Measurements from ENCODE around the gene RPL9. TPM values are rescaled to one million over a fixed set of nuclear protein-coding genes. Genes with fewer than 3 reads are reported as not detected.
A peak's percentile ranks its signal among the peaks of the same experiment; 100 is the strongest.

RPL9 gene
- total and polyA plus RNA-seq, 2 experiments from 2014 or later = 2,522 to 4,044 TPM

- TF ChIP-seq POLR2AphosphoS5 (IDR thresholded peaks at IDR 0.05; ENCODE audit: low read depth) = no peak
- TF ChIP-seq NANOG (IDR thresholded peaks at IDR 0.05; ENCODE audit: borderline replicate concordance) = no peak
- TF ChIP-seq EZH2phosphoT487 (IDR thresholded peaks at IDR 0.05; ENCODE audit: unreplicated experiment) = no peak
- TF ChIP-seq JUNB (IDR thresholded peaks at IDR 0.05; ENCODE audit: unreplicated experiment) = no peak
- TF ChIP-seq ZNF114 (CRISPR knock-in tag; IDR thresholded peaks at IDR 0.05) = no peak
- TF ChIP-seq EZH2 (IDR thresholded peaks at IDR 0.05; ENCODE audit: low read depth, unreplicated experiment) = no peak
- no peak for TF ChIP-seq ZNF462 (CRISPR knock-in tag; IDR thresholded peaks at IDR 0.05)
- no peak for TF ChIP-seq ETS1 (IDR thresholded peaks at IDR 0.05)
- DNase-seq (ENCODE audit: low spot score) = no peak
- no peaks in the 10 kb centered on the region for H3K27me3 ChIP-seq (ENCODE audit: insufficient read depth)
- peak overlapping the region; percentile 39; the same call in 1 of the 2 replicates for H3K27ac Mint-ChIP-seq
- peaks cover 61% of the 10 kb centered on the region for H3K36me3 ChIP-seq (ENCODE audit: insufficient read depth)
- H3K4me3 Mint-ChIP-seq = no peak overlapping the region
- no peaks in the 10 kb centered on the region for H3K9me3 Mint-ChIP-seq
- peaks cover 38% of the 10 kb centered on the region for H4K20me1 ChIP-seq (replicated peaks; ENCODE audit: insufficient read depth)
- peak overlapping the region; percentile 57 for H3K27ac ChIP-seq (ENCODE audit: low read depth)
- H3K36me3 Mint-ChIP-seq (ENCODE audit: low read depth) = peaks cover 70% of the 10 kb centered on the region
- H3K4me3 ChIP-seq = no peak overlapping the region
- peaks cover 25% of the 10 kb centered on the region for H3K79me2 ChIP-seq (replicated peaks; ENCODE audit: insufficient read depth)
- no peak for ATAC-seq
- peaks cover 77% of the 10 kb centered on the region for H3F3A ChIP-seq (replicated peaks; ENCODE audit: low read depth)
- no peaks in the 10 kb centered on the region for H3K9me2 ChIP-seq (ENCODE audit: insufficient read depth)
- no peak overlapping the region for H3K4me2 ChIP-seq
- peaks cover 35% of the 10 kb centered on the region; the same call in 2 of the 3 replicates for H3K4me1 Mint-ChIP-seq
- H3K27me3 Mint-ChIP-seq (ENCODE audit: insufficient read depth, low read depth, poor library complexity) = peaks cover 4% of the 10 kb centered on the region
- H3K4me1 ChIP-seq (ENCODE audit: insufficient read depth) = peaks cover 15% of the 10 kb centered on the region
- H2AFZ ChIP-seq = no peak overlapping the region
Observed at GRCh38 chr4:39452153-39452859, 6.4 kb downstream of the RPL9 start.

All from GM23338 (cell line).